Esophagus squamous epithelium (tissue), 5 donors: ENCODE measurements around the gene PLEKHG4B. TPM values are rescaled to one million over a fixed set of nuclear protein-coding genes. Genes with fewer than 3 reads are reported as not detected.
"Not testable (repeated sequence)": the region's sequence is repeated elsewhere in the genome, so short reads cannot be mapped to it uniquely, and the experiment has no call there.

Experiments used
- DNase-seq: peaks from one replicate; lab custom pipeline; 2025; lab: John Stamatoyannopoulos, UW
- H3K27ac ChIP-seq, 4 donors: fragments of 200-600 bp; sonication (generic); one replicate each; pipeline ENCODE4 v1.5.1; 2016 to 2019; ENCODE audit warnings: mild to moderate bottlenecking in 1 of 4
- H3K27me3 ChIP-seq, 4 donors: fragments of 200-600 bp; sonication (generic); 1 replicate in 3 of 4; 2 replicates in 1 of 4; pipeline versions ENCODE4 v1.5.1 to v1.6.0; 2017 to 2021; ENCODE audit warnings: antibody characterized with exemption in 1 of 4
- H3K36me3 ChIP-seq, 3 donors: fragments of 200-600 bp; sonication (generic); one replicate each; pipeline ENCODE4 v1.5.1; 2016 to 2019
- H3K4me1 ChIP-seq, 3 donors: fragments of 200-600 bp; sonication (generic); one replicate each; pipeline ENCODE4 v1.5.1; 2017 to 2019
- H3K4me3 ChIP-seq, 4 donors: fragments of 200-600 bp; sonication (generic); 1 replicate in 3 of 4; 2 replicates in 1 of 4; pipeline ENCODE4 v1.5.1; 2016 to 2019; ENCODE audit warnings: mild to moderate bottlenecking in 2 of 4, moderate library complexity in 1 of 4
- H3K9me3 ChIP-seq, 3 donors: fragments of 200-600 bp; sonication (generic); one replicate each; pipeline ENCODE4 v1.5.1; 2016 to 2019
- CTCF ChIP-seq, 6 experiments: fragments of 450-650 bp in 4 of 6; fragments of 200-600 bp in 2 of 6; sonication (generic) in 2 of 6; IDR thresholded peaks; one replicate each; pipeline ENCODE4 v1.5.1; 2016 to 2019; ENCODE audit warnings: antibody characterized with exemption in 6 of 6, mild to moderate bottlenecking in 4 of 6, moderate library complexity in 4 of 6
- POLR2A ChIP-seq, 4 donors: fragments of 450-650 bp; IDR thresholded peaks; one replicate each; pipeline ENCODE4 v1.6.1; 2017; ENCODE audit warnings: antibody characterized with exemption in 4 of 4, mild to moderate bottlenecking in 4 of 4, moderate library complexity in 3 of 4
- WGBS, 2 donors: methylation state at CpG; one replicate each; pipeline ENCODE4 v1.1.5; 2018; 5-methylcytosine and 5-hydroxymethylcytosine counted together
- intact Hi-C: fragments of 100-400 bp; cut with DNase I; formaldehyde crosslinking; loops from one replicate; pipeline ENCODE4 v1.15.0; 2022
- total RNA-seq, 4 donors: library from RNA; depleted of rRNA; stranded (reverse); fragments of >200 nt; gene quantifications; one replicate each; pipeline ENCODE4 v1.1.0, GENCODE V29; 2016
- donor health status: DM: yes; HTN: yes; CAD: no.

The PLEKHG4B gene
- 1 to 10 TPM in 1 of 4 donors, under 1 TPM in 3; 0.12 to 1.2 (median 0.21) TPM for total RNA-seq

GRCh38 chr5:91556-92263, at the start of gene PLEKHG4B:
Gene PLEKHG4B (plus strand): TSS chr5:92168. CDS start chr5:92232, 64 bp downstream.
- WGBS, 2 donors: 40% methylated on average over 5 of the region's 57 CpGs; no CpG with 5 or more reads in 1 of the 2 donors
- Histone ChIP-seq H3K36me3 (no peaks in the 10 kb centered on the region), H3K27me3 (peaks cover 0 to 91% (median 4%) of the 10 kb centered on the region in 4 donors), H3K9me3 (no peaks in the 10 kb centered on the region), H3K4me1 (peaks cover 0 to 13% (median 3%) of the 10 kb centered on the region in 3 donors), H3K4me3 (peak within 1 kb of the TSS; percentile 17 to 59 (median 39)), H3K27ac (no peak within 1 kb of the TSS)
- TF ChIP-seq CTCF (IDR thresholded peaks at IDR 0.05) (no peak), POLR2A (IDR thresholded peaks at IDR 0.05) (no peak)
- no peak for DNase-seq
- intact Hi-C loops: no loop called here

GRCh38 chr5:42250-42649, 49.7 kb upstream of the PLEKHG4B start:
- Histone ChIP-seq H3K27me3 (peaks cover 0 to 65% (median 0%) of the 10 kb centered on the region in 4 donors), H3K9me3 (no peaks in the 10 kb centered on the region), H3K4me1 (no peaks in the 10 kb centered on the region), H3K36me3 (no peaks in the 10 kb centered on the region), H3K4me3 (no peak overlapping the region), H3K27ac (no peak overlapping the region)
- TF ChIP-seq CTCF (IDR thresholded peaks at IDR 0.05) (peak in 3 of 6 experiments; percentile 14 to 32 (median 22)), POLR2A (IDR thresholded peaks at IDR 0.05) (no peak)
- no peak for DNase-seq
- intact Hi-C loops: no loop called here
- 24 to 32% methylated on average over 6 of the region's 6 CpGs for WGBS, 2 donors

- DNase-seq: no peak
- Histone ChIP-seq H3K4me3 (no peak overlapping the region), H3K9me3 (no peaks in the 10 kb centered on the region), H3K27me3 (peaks cover 0 to 66% (median 2%) of the 10 kb centered on the region in 4 donors), H3K36me3 (no peaks in the 10 kb centered on the region), H3K4me1 (peaks cover 2 to 5% (median 2%) of the 10 kb centered on the region in 3 donors), H3K27ac (no peak overlapping the region)
- intact Hi-C loops: no loop called here
- 29 to 35% methylated on average over 2 of the region's 2 CpGs for WGBS, 2 donors
- no peak for TF ChIP-seq CTCF (IDR thresholded peaks at IDR 0.05)
- TF ChIP-seq POLR2A (IDR thresholded peaks at IDR 0.05): no peak
These were observed 43.8 kb upstream of the PLEKHG4B start for GRCh38 chr5:48192-48591.

GRCh38 chr5:49530-49929, 42.4 kb upstream of the PLEKHG4B start:
- DNase-seq, H3K36me3 ChIP-seq, H3K4me3 ChIP-seq, H3K27ac ChIP-seq, intact Hi-C loops, H3K9me3 ChIP-seq: not testable (repeated sequence)
- Histone ChIP-seq H3K27me3 (peaks cover 0 to 76% (median 8%) of the 10 kb centered on the region in 4 donors), H3K4me1 (peaks cover 14 to 18% (median 14%) of the 10 kb centered on the region in 3 donors)
- WGBS, 2 donors: 72 to 84% methylated on average over 3 of the region's 5 CpGs

- no peak for TF ChIP-seq POLR2A (IDR thresholded peaks at IDR 0.05)
- TF ChIP-seq CTCF (IDR thresholded peaks at IDR 0.05): no peak
- H3K4me3 ChIP-seq: no peak overlapping the region
- H3K9me3 ChIP-seq: no peaks in the 10 kb centered on the region
- H3K27me3 ChIP-seq: peaks cover 0 to 77% (median 9%) of the 10 kb centered on the region in 4 donors
- H3K27ac ChIP-seq: no peak overlapping the region
- H3K36me3 ChIP-seq: no peaks in the 10 kb centered on the region
- peaks cover 14 to 19% (median 16%) of the 10 kb centered on the region in 3 donors for H3K4me1 ChIP-seq
- WGBS, 2 donors: 78 to 84% methylated on average over 8 of the region's 8 CpGs
- DNase-seq: no peak
- intact Hi-C loops: no loop called here
These were observed 41.9 kb upstream of the PLEKHG4B start for GRCh38 chr5:49953-50544.
